Lower lobe of right lung (tissue), 2 donors: ENCODE results near the gene SEMA4F. TPM values are rescaled to one million over a fixed set of nuclear protein-coding genes. Genes with fewer than 3 reads are reported as not detected.

Experiments
- ATAC-seq, 2 donors: fragments of 200-7000 bp; cut with Tn5 transposase; one replicate each; pipeline ENCODE4 v1.9.1; 2020 to 2022; ENCODE audit warnings: mild to moderate bottlenecking in 2 of 2, moderate library complexity in 2 of 2
- DNase-seq: peaks from one replicate; pipeline ENCODE4 v3.0.0-alpha.2; 2020
- H3K27ac ChIP-seq: fragments of 200-600 bp; one replicate; pipeline ENCODE4 v1.8.0; 2022
- H3K27me3 ChIP-seq: fragments of 200-600 bp; one replicate; pipeline ENCODE4 v1.8.0; 2022; ENCODE audit warnings: low read depth
- H3K36me3 ChIP-seq: fragments of 200-600 bp; one replicate; pipeline ENCODE4 v1.8.0; 2022; ENCODE audit warnings: mild to moderate bottlenecking
- H3K4me1 ChIP-seq: fragments of 200-600 bp; one replicate; pipeline ENCODE4 v1.8.0; 2022
- H3K4me3 ChIP-seq: fragments of 200-600 bp; one replicate; pipeline ENCODE4 v1.8.0; 2022; ENCODE audit warnings: mild to moderate bottlenecking
- H3K9me3 ChIP-seq: fragments of 200-600 bp; one replicate; pipeline ENCODE4 v1.8.0; 2022
- CTCF ChIP-seq: fragments of 200-600 bp; IDR thresholded peaks from one replicate; pipeline ENCODE4 v1.8.0; 2022; ENCODE audit warnings: antibody characterized with exemption, mild to moderate bottlenecking
- intact Hi-C: fragments of 100-400 bp; cut with DNase I; formaldehyde crosslinking; loops from one replicate; pipeline ENCODE4 v1.11.0; 2022
- total RNA-seq: library from RNA; stranded (reverse); fragmentation: NEBNext Ultra II Directional; extraction: Animal tissue kit (Norgen Biotek cat#: 25700); gene quantifications from one replicate; pipeline ENCODE4 v1.2.1, GENCODE V29; 2021
- donor health status: DM: no; HTN: yes; CAD: no; lungs with severe emphysema.

SEMA4F gene
- total RNA-seq, 1 donor from 2014 or later = 12.0 TPM

GRCh38 chr2:74712223-74713053 is 58.4 kb downstream of the SEMA4F start:
- Histone ChIP-seq H3K27ac (no peak overlapping the region), H3K4me3 (no peak overlapping the region), H3K27me3 (no peaks in the 10 kb centered on the region), H3K36me3 (no peaks in the 10 kb centered on the region), H3K4me1 (peaks cover 9% of the 10 kb centered on the region), H3K9me3 (no peaks in the 10 kb centered on the region)
- intact Hi-C loops = loop anchor here (5.0 kb wide), 1 partner anchor 160 kb away; no protein-coding TSS in a partner anchor
- no peak for ATAC-seq
- no peak for TF ChIP-seq CTCF
- DNase-seq = no peak

- H3K36me3 ChIP-seq = no peaks in the 10 kb centered on the region
- peaks cover 9% of the 10 kb centered on the region for H3K4me1 ChIP-seq
- H3K27ac ChIP-seq = no peak overlapping the region
- no peaks in the 10 kb centered on the region for H3K27me3 ChIP-seq
- peak overlapping the region; percentile 66 for H3K4me3 ChIP-seq
- TF ChIP-seq CTCF = no peak
- intact Hi-C loops = loop anchor here (5.0 kb wide), 1 partner anchor 158 kb away; no protein-coding TSS in a partner anchor
- DNase-seq (no peak), ATAC-seq (no peak)
- H3K9me3 ChIP-seq = no peaks in the 10 kb centered on the region
These were observed 60.6 kb downstream of the SEMA4F start for GRCh38 chr2:74714691-74715080.

GRCh38 chr2:74715081-74715791 is 61.2 kb downstream of the SEMA4F start:
- H3K27ac ChIP-seq = peak overlapping the region; percentile 13
- H3K9me3 ChIP-seq = no peaks in the 10 kb centered on the region
- peaks cover 9% of the 10 kb centered on the region for H3K4me1 ChIP-seq
- intact Hi-C loops = no loop called here
- H3K36me3 ChIP-seq = no peaks in the 10 kb centered on the region
- peak; percentile 88 for DNase-seq
- H3K27me3 ChIP-seq = no peaks in the 10 kb centered on the region
- H3K4me3 ChIP-seq = peak overlapping the region; percentile 66
- TF ChIP-seq CTCF = peak; percentile 86
- ATAC-seq = peak; percentile 95 to 96

GRCh38 chr2:74715880-74716279 is 61.8 kb downstream of the SEMA4F start:
- Histone ChIP-seq H3K4me1 (peaks cover 9% of the 10 kb centered on the region), H3K27me3 (no peaks in the 10 kb centered on the region), H3K36me3 (no peaks in the 10 kb centered on the region), H3K4me3 (peak overlapping the region; percentile 66), H3K27ac (no peak overlapping the region), H3K9me3 (no peaks in the 10 kb centered on the region)
- no peak for DNase-seq
- ATAC-seq = peak; percentile 25 to 59
- intact Hi-C loops = no loop called here
- TF ChIP-seq CTCF = no peak

GRCh38 chr2:74719066-74719465 is 65.0 kb downstream of the SEMA4F start:
- H3K9me3 ChIP-seq = no peaks in the 10 kb centered on the region
- H3K27ac ChIP-seq = no peak overlapping the region
- peaks cover 9% of the 10 kb centered on the region for H3K4me1 ChIP-seq
- no peaks in the 10 kb centered on the region for H3K36me3 ChIP-seq
- H3K4me3 ChIP-seq = no peak overlapping the region
- intact Hi-C loops = no loop called here
- no peak for DNase-seq
- no peak for TF ChIP-seq CTCF
- no peak for ATAC-seq
- H3K27me3 ChIP-seq = no peaks in the 10 kb centered on the region
